ENCODE data around the gene PAF1. TPM values are rescaled to one million over a fixed set of nuclear protein-coding genes. Genes with fewer than 3 reads are reported as not detected.

The PAF1 gene
- total and polyA plus RNA-seq, 2 of the 13 experiments (the other 11 are each of a cell fraction or from before 2014, with no cell fraction given): 30.2 to 31.1 TPM

DNA sequence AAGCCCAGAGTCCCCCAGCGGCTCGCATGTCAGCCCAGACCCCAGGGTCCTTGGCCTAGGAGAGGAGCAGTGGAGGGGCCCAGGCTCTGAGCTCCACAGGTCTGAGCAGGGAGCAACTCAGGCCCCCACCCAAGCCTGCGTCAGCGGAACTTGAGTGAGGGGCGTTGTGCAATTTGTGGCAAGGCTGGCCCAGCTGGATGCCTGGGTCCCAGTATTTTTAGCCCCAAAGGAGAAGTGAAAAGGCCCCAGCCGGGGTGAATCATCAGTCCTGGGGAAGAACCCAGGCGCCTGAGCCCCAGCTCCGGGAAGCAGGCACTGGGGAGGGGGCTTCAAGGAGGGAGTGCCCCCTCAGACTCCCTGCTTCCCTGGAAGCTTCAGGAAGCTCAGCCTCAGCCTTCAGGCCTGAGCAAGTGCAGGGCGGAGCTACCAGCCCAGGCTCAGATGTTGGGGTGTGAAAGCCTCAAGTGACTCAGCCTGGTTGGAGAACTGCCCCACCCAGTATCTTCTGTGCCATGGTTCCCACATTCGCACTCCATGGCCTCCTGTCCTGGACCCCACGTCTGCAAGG, 7.5 kb upstream of the PAF1 start (continued):
- TF ChIP-seq, protein P1, sequence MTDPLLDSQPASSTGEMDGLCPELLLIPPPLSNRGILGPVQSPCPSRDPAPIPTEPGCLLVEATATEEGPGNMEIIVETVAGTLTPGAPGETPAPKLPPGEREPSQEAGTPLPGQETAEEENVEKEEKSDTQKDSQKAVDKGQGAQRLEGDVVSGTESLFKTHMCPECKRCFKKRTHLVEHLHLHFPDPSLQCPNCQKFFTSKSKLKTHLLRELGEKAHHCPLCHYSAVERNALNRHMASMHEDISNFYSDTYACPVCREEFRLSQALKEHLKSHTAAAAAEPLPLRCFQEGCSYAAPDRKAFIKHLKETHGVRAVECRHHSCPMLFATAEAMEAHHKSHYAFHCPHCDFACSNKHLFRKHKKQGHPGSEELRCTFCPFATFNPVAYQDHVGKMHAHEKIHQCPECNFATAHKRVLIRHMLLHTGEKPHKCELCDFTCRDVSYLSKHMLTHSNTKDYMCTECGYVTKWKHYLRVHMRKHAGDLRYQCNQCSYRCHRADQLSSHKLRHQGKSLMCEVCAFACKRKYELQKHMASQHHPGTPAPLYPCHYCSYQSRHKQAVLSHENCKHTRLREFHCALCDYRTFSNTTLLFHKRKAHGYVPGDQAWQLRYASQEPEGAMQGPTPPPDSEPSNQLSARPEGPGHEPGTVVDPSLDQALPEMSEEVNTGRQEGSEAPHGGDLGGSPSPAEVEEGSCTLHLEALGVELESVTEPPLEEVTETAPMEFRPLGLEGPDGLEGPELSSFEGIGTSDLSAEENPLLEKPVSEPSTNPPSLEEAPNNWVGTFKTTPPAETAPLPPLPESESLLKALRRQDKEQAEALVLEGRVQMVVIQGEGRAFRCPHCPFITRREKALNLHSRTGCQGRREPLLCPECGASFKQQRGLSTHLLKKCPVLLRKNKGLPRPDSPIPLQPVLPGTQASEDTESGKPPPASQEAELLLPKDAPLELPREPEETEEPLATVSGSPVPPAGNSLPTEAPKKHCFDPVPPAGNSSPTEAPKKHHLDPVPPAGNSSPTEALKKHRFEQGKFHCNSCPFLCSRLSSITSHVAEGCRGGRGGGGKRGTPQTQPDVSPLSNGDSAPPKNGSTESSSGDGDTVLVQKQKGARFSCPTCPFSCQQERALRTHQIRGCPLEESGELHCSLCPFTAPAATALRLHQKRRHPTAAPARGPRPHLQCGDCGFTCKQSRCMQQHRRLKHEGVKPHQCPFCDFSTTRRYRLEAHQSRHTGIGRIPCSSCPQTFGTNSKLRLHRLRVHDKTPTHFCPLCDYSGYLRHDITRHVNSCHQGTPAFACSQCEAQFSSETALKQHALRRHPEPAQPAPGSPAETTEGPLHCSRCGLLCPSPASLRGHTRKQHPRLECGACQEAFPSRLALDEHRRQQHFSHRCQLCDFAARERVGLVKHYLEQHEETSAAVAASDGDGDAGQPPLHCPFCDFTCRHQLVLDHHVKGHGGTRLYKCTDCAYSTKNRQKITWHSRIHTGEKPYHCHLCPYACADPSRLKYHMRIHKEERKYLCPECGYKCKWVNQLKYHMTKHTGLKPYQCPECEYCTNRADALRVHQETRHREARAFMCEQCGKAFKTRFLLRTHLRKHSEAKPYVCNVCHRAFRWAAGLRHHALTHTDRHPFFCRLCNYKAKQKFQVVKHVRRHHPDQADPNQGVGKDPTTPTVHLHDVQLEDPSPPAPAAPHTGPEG (CRISPR knock-in tag; IDR thresholded peaks at IDR 0.05): 0 out of 2 replicates have a peak, but pooled peaks have one; percentile 20
- TF ChIP-seq E2F2 (CRISPR knock-in tag; IDR thresholded peaks at IDR 0.05; ENCODE audit: borderline replicate concordance): no peak
- TF ChIP-seq ZNF761 (CRISPR knock-in tag; conservative IDR thresholded peaks at IDR 0.05): peak; percentile 72; the same call in 1 of the 2 replicates
- no peak for TF ChIP-seq ADNP (CRISPR knock-in tag; IDR thresholded peaks at IDR 0.05)
- TF ChIP-seq, protein P2, sequence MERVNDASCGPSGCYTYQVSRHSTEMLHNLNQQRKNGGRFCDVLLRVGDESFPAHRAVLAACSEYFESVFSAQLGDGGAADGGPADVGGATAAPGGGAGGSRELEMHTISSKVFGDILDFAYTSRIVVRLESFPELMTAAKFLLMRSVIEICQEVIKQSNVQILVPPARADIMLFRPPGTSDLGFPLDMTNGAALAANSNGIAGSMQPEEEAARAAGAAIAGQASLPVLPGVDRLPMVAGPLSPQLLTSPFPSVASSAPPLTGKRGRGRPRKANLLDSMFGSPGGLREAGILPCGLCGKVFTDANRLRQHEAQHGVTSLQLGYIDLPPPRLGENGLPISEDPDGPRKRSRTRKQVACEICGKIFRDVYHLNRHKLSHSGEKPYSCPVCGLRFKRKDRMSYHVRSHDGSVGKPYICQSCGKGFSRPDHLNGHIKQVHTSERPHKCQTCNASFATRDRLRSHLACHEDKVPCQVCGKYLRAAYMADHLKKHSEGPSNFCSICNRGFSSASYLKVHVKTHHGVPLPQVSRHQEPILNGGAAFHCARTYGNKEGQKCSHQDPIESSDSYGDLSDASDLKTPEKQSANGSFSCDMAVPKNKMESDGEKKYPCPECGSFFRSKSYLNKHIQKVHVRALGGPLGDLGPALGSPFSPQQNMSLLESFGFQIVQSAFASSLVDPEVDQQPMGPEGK (CRISPR knock-in tag; IDR thresholded peaks at IDR 0.05): peak; percentile 59
- TF ChIP-seq RNF2 (conservative IDR thresholded peaks at IDR 0.05; ENCODE audit: low read depth): no peak
- no peak for TF ChIP-seq ZNF652 (CRISPR knock-in tag; IDR thresholded peaks at IDR 0.05; ENCODE audit: borderline replicate concordance, low read depth)
- TF ChIP-seq ZBTB14 (CRISPR knock-in tag; IDR thresholded peaks at IDR 0.05): no peak
- TF ChIP-seq ATAD3A (CRISPR knock-in tag; IDR thresholded peaks at IDR 0.05): no peak
- peak; percentile 76 for TF ChIP-seq ZNF501 (CRISPR knock-in tag; IDR thresholded peaks at IDR 0.05)
- no peak for TF ChIP-seq NCOA2 (CRISPR knock-in tag; IDR thresholded peaks at IDR 0.05)
- TF ChIP-seq AGO1 (IDR thresholded peaks at IDR 0.05; ENCODE audit: low read depth, low read length, poor library complexity, severe bottlenecking): peak; percentile 42
- no peak for TF ChIP-seq ZNF775 (CRISPR knock-in tag; IDR thresholded peaks at IDR 0.05; ENCODE audit: borderline replicate concordance)
- 0 out of 2 replicates have a peak, but pooled peaks have one; percentile 8 for TF ChIP-seq MTERF4 (CRISPR knock-in tag; IDR thresholded peaks at IDR 0.05)
- TF ChIP-seq ZNF225 (CRISPR knock-in tag; IDR thresholded peaks at IDR 0.05): no peak
- no peak for TF ChIP-seq ZFP36 (IDR thresholded peaks at IDR 0.05; ENCODE audit: borderline replicate concordance, low read depth, low read length, partially characterized antibody)
- TF ChIP-seq ZNF547 (CRISPR knock-in tag; IDR thresholded peaks at IDR 0.05): no peak; the same call in 1 of the 2 replicates
- no peak for TF ChIP-seq ELF3 (CRISPR knock-in tag; IDR thresholded peaks at IDR 0.05)
- peak; percentile 85 for TF ChIP-seq CEBPB (IDR thresholded peaks at IDR 0.05; ENCODE audit: borderline replicate concordance, low read depth, low read length)

Data from HepG2 (cell line).